Testis (tissue), 2 donors: ENCODE data around the gene GATA2.

Source experiments
- CTCF ChIP-seq, 3 experiments: fragments of 450-650 bp in 2 of 3; fragments of 200-600 bp in 1 of 3; sonication (generic) in 1 of 3; IDR thresholded peaks; one replicate each; pipeline ENCODE4 v1.5.1; 2016 to 2019; ENCODE audit warnings: antibody characterized with exemption in 3 of 3, mild to moderate bottlenecking in 2 of 3, moderate library complexity in 1 of 3
- POLR2A ChIP-seq: fragments of 450-650 bp; IDR thresholded peaks from one replicate; pipeline ENCODE4 v1.6.1; 2017; ENCODE audit warnings: antibody characterized with exemption, mild to moderate bottlenecking, moderate library complexity

GRCh38 chr3:128480717-128481437 is 12.1 kb downstream of the GATA2 start:
- TF ChIP-seq CTCF (IDR thresholded peaks at IDR 0.05) = no peak
- TF ChIP-seq POLR2A = no peak
